Right lobe of liver (tissue), 6 donors: ENCODE data around the gene MCIDAS. TPM values are rescaled to one million over a fixed set of nuclear protein-coding genes. Genes with fewer than 3 reads are reported as not detected.

Source experiments
- ATAC-seq, 4 donors: fragments of 200-7000 bp; cut with Tn5 transposase; one replicate each; pipeline ENCODE4 v1.9.1; 2020; ENCODE audit warnings: mild to moderate bottlenecking in 4 of 4, moderate library complexity in 4 of 4
- DNase-seq, 3 donors: peaks; one replicate each; pipeline ENCODE4 v3.0.0-alpha.2; 2020
- H3K27ac ChIP-seq, 3 donors: fragments of 200-600 bp; one replicate each; pipeline ENCODE4 v1.8.0; 2022
- H3K27me3 ChIP-seq, 2 donors: fragments of 200-600 bp; one replicate each; pipeline ENCODE4 v1.8.0; 2022
- H3K36me3 ChIP-seq, 4 donors: fragments of 200-600 bp; sonication (generic) in 1 of 4; one replicate each; pipeline versions ENCODE4 v1.5.1 to v1.8.0; 2017 to 2022; ENCODE audit warnings: control low read depth in 1 of 4
- H3K4me1 ChIP-seq, 4 donors: fragments of 200-600 bp; sonication (generic) in 1 of 4; one replicate each; pipeline versions ENCODE4 v1.5.1 to v1.8.0; 2017 to 2022; ENCODE audit warnings: control low read depth in 1 of 4
- H3K4me3 ChIP-seq, 3 donors: fragments of 200-600 bp; one replicate each; pipeline ENCODE4 v1.8.0; 2022
- H3K9me3 ChIP-seq, 4 donors: fragments of 200-600 bp; sonication (generic) in 1 of 4; one replicate each; pipeline versions ENCODE4 v1.5.1 to v1.8.0; 2017 to 2022; ENCODE audit warnings: control low read depth in 1 of 4
- POLR2A ChIP-seq: fragments of 450-650 bp; IDR thresholded peaks from one replicate; pipeline ENCODE4 v1.6.1; 2017; ENCODE audit warnings: antibody characterized with exemption, mild to moderate bottlenecking
- WGBS: methylation state at CpG from one replicate; pipeline ENCODE4 v1.1.6; 2018; ENCODE audit warnings: low coverage, low lambda C conversion rate; ENCODE audit not compliant: insufficient coverage; ENCODE audit errors: missing lambda C conversion rate; 5-methylcytosine and 5-hydroxymethylcytosine counted together
- intact Hi-C, 2 donors: fragments of 100-400 bp; cut with DNase I; formaldehyde crosslinking; loops; one replicate each; pipeline versions ENCODE4 v1.11.2 to v1.14.1; 2022
- total RNA-seq, 6 experiments: library from RNA; depleted of rRNA in 2 of 6; stranded (reverse); fragments of >200 nt in 2 of 6; fragmentation: NEBNext Ultra II Directional in 3 of 6; extraction: Animal tissue kit (Norgen Biotek cat#: 25700) in 3 of 6; gene quantifications; one replicate each; pipeline versions ENCODE4 v1.1.0 to v1.2.4, GENCODE V29; 2016 to 2023
- TF ChIP-seq, protein P1 (sequence below), 4 donors: fragments of 200-600 bp in 3 of 4; fragments of 450-650 bp in 1 of 4; IDR thresholded peaks; one replicate each; pipeline versions ENCODE4 v1.5.1 to v1.8.0; 2016 to 2022; ENCODE audit warnings: antibody characterized with exemption in 4 of 4, mild to moderate bottlenecking in 2 of 4
- donor health status: DM: no; HTN: yes; CAD: no.
- donor health status: DM: no; HTN: no; CAD: no.
- donor health status: DM: no; HTN: no; CAD: no.
- donor health status: DM: no; HTN: yes; CAD: no.
- donor health status: DM: no; HTN: yes; CAD: no.

The MCIDAS gene
- total RNA-seq, 6 experiments from 2014 or later, result not detected

GRCh38 chr5:55232985-55233928, 6.1 kb upstream of the MCIDAS start, which contains the start of gene CCNO:
CCNO (minus strand) TSS chr5:55233608; CDS start chr5:55233523, 85 bp downstream.
- intact Hi-C loops, result no loop called here

DNA sequence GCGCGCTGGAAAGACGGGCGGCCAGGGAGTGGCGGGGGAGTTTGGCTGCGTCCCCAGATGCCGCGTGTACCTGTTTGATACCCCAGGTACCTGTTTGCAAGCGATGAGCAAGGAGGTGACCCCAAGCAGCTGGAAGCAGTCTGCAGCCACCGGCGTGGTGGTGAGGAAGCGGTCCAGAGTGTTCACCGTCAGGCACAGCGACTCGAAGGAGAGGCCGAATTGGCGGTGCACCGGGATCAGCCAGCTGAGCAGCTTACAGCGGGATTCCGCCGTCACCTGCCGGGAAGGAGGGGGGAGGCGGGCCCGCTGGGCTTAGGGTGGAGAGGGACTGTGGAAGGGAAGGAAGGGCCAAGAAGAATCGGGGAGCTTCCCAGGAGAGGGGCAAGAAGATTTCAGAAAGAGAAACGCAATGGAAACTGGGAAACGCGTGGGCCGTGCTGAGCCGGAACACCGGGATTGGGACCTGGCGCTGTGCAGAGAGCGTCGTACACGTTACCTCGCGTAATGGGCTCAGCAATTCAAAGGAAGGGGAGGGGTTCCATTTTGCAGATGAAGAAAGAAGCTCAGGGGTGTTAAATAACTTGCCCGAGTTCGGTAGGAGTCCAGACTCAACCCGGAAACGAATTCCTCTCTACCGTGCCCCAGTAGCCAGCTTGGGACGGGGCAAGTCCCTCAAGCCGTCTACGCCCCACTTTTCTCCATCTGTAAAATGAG, 5.3 kb upstream of the MCIDAS start:
- Histone ChIP-seq H3K4me1 (peaks cover 0 to 33% (median 7%) of the 10 kb centered on the region in 4 donors), H3K27ac (no peak overlapping the region), H3K9me3 (no peaks in the 10 kb centered on the region), H3K27me3 (peaks cover 0 to 50% of the 10 kb centered on the region in 2 donors), H3K36me3 (no peaks in the 10 kb centered on the region), H3K4me3 (peak overlapping the region; percentile 43 to 55 (median 51))
- DNase-seq (peak in 1 of 3 donors; percentile 52), ATAC-seq (peak in 3 of 4 donors; percentile 7 to 53 (median 40))
- intact Hi-C loops, result no loop called here
- WGBS, result 2% methylated on average over 28 of the region's 45 CpGs
- TF ChIP-seq, protein P1, sequence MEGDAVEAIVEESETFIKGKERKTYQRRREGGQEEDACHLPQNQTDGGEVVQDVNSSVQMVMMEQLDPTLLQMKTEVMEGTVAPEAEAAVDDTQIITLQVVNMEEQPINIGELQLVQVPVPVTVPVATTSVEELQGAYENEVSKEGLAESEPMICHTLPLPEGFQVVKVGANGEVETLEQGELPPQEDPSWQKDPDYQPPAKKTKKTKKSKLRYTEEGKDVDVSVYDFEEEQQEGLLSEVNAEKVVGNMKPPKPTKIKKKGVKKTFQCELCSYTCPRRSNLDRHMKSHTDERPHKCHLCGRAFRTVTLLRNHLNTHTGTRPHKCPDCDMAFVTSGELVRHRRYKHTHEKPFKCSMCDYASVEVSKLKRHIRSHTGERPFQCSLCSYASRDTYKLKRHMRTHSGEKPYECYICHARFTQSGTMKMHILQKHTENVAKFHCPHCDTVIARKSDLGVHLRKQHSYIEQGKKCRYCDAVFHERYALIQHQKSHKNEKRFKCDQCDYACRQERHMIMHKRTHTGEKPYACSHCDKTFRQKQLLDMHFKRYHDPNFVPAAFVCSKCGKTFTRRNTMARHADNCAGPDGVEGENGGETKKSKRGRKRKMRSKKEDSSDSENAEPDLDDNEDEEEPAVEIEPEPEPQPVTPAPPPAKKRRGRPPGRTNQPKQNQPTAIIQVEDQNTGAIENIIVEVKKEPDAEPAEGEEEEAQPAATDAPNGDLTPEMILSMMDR (IDR thresholded peaks at IDR 0.05), result no peak
- no peak for TF ChIP-seq POLR2A

More at GRCh38 chr5:55232985-55233928, 6.1 kb upstream of the MCIDAS start, which contains the start of gene CCNO:
- no peak for TF ChIP-seq POLR2A
- TF ChIP-seq, protein P1 (IDR thresholded peaks at IDR 0.05), result no peak
- Histone ChIP-seq H3K36me3 (no peaks in the 10 kb centered on the region), H3K4me3 (peak within 1 kb of the TSS; percentile 43 to 55 (median 51)), H3K4me1 (peaks cover 0 to 29% (median 7%) of the 10 kb centered on the region in 4 donors), H3K27me3 (peaks cover 0 to 49% of the 10 kb centered on the region in 2 donors), H3K27ac (no peak within 1 kb of the TSS), H3K9me3 (no peaks in the 10 kb centered on the region)
- peak; percentile 83 to 91 (median 86) for ATAC-seq
- peak; percentile 73 to 79 (median 78) for DNase-seq
- 0% methylated on average over 7 of the region's 106 CpGs for WGBS

- H3K9me3 ChIP-seq, result no peaks in the 10 kb centered on the region
- no peak overlapping the region for H3K27ac ChIP-seq
- intact Hi-C loops, result no loop called here
- peak overlapping the region in 2 of 3 donors; percentile 43 to 55 for H3K4me3 ChIP-seq
- H3K36me3 ChIP-seq, result no peaks in the 10 kb centered on the region
- H3K27me3 ChIP-seq, result peaks cover 0 to 54% of the 10 kb centered on the region in 2 donors
- ATAC-seq, result no peak
- peaks cover 0 to 38% (median 7%) of the 10 kb centered on the region in 4 donors for H3K4me1 ChIP-seq
- DNase-seq, result no peak
- WGBS, result 8% methylated on average over 8 of the region's 11 CpGs
- no peak for TF ChIP-seq POLR2A
- TF ChIP-seq, protein P1 (IDR thresholded peaks at IDR 0.05), result no peak
These were observed 4.8 kb upstream of the MCIDAS start for GRCh38 chr5:55231919-55232270.

DNA sequence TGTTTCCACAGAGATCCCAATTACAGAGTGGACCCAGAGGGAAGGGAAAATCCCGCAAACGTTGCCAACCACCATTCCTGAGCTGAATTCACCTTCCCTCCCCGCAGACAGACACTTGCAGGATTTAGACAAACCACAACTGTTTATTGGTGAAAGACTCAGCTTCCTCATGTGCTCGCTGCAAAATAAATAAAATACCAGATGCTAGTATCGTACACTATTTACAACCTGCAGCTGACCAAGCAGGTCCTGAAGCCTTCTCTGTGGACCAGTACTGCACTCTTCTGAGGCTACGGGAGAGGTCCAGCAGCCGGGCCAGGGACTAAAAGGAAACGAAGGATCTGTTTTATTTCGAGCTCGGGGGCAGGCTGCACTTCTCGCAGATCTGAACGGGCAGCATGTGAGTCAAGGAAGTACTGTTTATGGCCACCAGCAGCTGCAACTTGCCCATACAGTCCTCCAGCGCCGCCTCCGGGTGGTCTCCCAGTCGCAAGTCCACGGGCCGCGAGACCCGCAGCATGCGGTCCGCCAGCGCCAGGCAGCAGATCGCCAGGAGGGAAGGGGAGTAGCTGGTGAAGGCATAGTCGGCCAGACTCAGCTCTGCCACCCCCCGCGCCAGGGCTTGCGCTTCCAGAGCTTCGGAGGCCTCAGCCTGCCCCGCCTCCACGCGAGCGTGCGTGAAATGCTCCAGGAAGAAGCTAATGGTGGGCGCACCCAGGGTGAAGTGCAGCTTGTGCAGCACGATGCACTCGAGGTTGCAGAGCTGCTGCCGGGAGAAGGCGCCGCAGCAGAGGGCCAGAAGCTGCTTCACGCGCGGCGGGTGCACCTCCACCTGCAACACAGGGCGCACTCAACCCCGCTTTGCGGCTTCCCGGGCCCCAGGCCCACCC, 4.2 kb upstream of the MCIDAS start:
- Histone ChIP-seq H3K9me3 (no peaks in the 10 kb centered on the region), H3K4me1 (peaks cover 0 to 44% (median 7%) of the 10 kb centered on the region in 4 donors), H3K36me3 (no peaks in the 10 kb centered on the region), H3K27me3 (peaks cover 0 to 60% of the 10 kb centered on the region in 2 donors), H3K27ac (no peak overlapping the region), H3K4me3 (no peak overlapping the region)
- no peak for ATAC-seq
- WGBS, result 6% methylated on average over 11 of the region's 48 CpGs
- TF ChIP-seq, protein P1 (IDR thresholded peaks at IDR 0.05), result no peak
- TF ChIP-seq POLR2A, result no peak
- intact Hi-C loops, result no loop called here
- DNase-seq, result no peak
